MV-4-11 (cell line): ENCODE results near the gene HSD17B8.
A peak's percentile ranks its signal among the peaks of the same experiment; 100 is the strongest.
"Not testable (repeated sequence)": the region's sequence is repeated elsewhere in the genome, so short reads cannot be mapped to it uniquely, and the experiment has no call there.

Source experiments
- DNase-seq: peaks from one replicate; lab custom pipeline; 2025; lab: John Stamatoyannopoulos, UW

HSD17B8 gene

GRCh38 chr6:33207552-33208090 is 3.2 kb downstream of the HSD17B8 start:
- no peak for DNase-seq

DNA sequence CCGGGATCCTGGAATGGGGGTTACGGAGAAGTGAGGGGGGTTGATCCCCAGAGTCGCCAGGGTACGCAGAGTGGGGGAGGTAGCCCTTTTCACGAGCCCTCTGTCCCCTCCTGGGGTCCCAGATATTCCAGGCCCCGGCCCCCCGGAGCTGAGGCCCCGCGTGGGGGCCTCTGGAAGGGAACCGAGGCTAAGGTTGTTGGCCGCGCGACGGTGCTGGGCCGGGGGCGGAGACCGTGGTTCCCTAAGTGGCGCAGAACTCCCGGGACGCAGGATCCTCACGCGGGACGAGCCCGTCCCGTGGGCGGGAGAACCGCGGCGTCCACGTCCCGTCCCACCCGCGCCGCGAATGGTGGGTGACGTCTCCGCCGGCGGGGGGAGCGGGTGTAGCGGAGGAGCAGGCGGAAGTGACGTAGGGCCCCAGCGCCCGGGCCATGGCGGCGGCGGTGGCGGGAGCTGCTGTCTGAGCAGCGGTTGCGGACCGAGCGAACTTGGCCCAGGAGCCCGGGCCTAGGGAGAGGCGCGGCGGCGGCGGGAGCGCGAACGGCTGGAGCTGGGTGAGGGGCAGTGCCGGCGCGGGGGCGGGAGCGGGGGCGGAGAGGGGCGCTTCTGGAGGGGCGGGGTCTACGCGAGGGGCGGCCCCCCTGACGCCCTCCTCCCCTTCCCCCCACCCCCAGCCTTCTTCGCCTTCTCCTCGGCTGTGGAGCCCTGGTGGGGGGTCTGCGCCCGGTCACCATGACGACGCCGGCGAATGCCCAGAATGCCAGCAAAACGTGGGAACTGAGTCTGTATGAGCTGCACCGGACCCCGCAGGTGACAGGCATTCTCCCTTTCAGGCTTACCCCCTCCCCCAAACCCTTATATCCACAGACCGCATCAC is 3.9 kb downstream of the HSD17B8 start, which contains the start of gene RING1:
Gene RING1 (plus strand): TSS at position 410 of the 877 bp plus-strand sequence. CDS start 323 bp downstream, at position 733.
- peak; percentile 70 for DNase-seq

- DNase-seq: no peak
Observed at GRCh38 chr6:33209856-33210255, 5.4 kb downstream of the HSD17B8 start.

GRCh38 chr6:33211136-33211535 is 6.7 kb downstream of the HSD17B8 start:
- DNase-seq: no peak

DNA sequence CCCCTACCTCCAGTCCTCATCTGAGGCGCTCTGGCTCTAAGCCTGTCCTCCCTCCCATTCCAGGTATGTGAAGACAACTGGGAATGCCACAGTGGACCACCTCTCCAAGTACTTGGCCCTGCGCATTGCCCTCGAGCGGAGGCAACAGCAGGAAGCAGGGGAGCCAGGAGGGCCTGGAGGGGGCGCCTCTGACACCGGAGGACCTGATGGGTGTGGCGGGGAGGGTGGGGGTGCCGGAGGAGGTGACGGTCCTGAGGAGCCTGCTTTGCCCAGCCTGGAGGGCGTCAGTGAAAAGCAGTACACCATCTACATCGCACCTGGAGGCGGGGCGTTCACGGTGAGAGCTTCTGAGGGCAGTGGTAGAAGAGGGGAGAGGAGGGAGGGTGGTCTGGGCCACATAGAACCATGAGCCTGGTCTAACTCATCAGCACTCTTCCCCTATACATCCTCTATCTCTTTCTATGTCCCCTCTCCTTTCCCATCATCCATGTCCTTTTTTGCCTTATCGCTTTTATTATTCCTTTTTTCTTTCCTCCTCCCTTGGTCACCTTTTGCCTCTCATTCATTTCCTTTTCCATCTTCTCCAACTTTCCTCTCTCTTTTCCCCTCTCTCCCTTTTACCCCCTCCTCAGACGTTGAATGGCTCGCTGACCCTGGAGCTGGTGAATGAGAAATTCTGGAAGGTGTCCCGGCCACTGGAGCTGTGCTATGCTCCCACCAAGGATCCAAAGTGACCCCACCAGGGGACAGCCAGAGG is 7.4 kb downstream of the HSD17B8 start:
- DNase-seq: no peak

DNA sequence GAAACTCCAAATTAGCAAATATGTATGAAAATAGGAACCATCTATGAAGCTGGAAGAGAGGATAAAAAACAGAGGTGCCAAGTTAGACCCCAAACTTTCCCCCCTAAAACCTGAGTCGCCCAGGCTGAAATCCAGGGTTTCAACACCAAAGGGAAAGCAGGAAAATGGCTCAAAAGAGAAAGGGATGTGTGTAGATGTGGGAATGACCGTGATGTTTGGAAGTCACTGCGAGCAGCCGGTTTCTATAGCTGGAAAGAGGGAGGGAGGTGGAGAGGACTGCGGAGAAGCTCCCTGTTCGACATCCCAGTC is 8.4 kb downstream of the HSD17B8 start:
- no peak for DNase-seq

- DNase-seq: peak; percentile 24
Observed at GRCh38 chr6:33213166-33213988, 8.9 kb downstream of the HSD17B8 start.

- DNase-seq: no peak
Observed at GRCh38 chr6:33213989-33214335, 9.5 kb downstream of the HSD17B8 start.

GRCh38 chr6:33215271-33216116 is 11.0 kb downstream of the HSD17B8 start:
- no peak for DNase-seq

GRCh38 chr6:33216117-33216649 is 11.7 kb downstream of the HSD17B8 start:
- DNase-seq: no peak

DNA sequence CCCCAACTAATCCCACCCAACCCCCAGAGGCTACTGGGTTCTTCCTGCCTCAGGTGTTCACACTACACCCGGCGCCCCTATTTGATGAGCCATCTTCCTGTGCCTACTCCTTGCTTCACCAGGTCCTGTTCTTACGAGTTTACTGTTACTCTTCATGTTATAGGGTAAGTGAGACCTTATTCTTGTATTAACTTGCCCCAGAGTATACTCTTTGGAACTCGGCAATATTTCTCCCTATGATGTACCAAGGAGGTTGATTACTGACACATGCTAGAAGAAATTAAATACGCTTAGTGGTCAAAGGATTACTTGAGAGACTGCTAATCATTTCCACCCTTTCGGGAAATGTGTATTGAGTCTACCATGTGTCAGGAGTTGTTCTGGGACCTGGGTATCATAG is 12.8 kb downstream of the HSD17B8 start:
- no peak for DNase-seq

GRCh38 chr6:33217681-33218080 is 13.2 kb downstream of the HSD17B8 start:
- no peak for DNase-seq

- DNase-seq: not testable (repeated sequence)
Observed at GRCh38 chr6:33226503-33227120, 22.2 kb downstream of the HSD17B8 start.

DNA sequence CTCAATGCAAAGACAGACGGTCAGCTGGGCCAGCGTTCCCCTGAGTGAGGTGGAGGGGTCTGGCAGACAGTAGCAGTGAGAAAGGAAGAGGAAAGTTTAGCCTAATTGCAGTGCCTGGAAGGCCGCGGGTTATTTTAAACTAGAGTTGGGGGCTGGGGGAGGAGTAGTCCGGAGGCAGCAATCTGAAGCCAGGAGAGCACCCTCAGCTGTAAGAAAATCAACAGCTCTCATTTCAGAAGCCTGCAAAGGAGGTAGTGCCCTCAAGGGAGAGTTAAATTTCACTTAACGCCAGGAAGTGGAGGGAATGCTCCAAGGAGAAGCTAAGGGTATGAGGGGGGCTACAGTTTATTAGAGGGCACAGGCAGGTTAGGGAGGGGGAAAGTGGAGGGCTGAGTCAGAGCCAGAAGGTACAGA is 30.8 kb downstream of the HSD17B8 start:
- no peak for DNase-seq

DNA sequence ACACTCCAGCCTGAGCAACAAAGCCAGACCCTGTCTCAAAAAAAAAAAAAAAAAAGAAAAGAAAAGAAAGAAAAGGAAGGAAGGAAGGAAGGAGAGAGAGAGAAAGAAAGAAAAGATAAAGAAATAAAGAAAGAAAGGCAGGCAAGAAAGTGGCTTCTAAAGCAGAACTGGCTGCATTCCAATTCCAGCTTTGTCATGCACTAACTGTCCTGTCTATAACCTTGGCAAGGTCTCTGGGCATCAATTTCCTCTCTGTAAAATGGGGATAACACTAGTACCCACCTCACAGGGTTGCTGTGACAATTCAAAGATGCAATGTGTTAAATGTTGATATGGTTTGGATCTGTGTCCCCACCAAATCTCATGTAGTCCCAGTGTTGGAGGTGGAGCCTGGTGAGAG is 31.9 kb downstream of the HSD17B8 start:
- no peak for DNase-seq

DNA sequence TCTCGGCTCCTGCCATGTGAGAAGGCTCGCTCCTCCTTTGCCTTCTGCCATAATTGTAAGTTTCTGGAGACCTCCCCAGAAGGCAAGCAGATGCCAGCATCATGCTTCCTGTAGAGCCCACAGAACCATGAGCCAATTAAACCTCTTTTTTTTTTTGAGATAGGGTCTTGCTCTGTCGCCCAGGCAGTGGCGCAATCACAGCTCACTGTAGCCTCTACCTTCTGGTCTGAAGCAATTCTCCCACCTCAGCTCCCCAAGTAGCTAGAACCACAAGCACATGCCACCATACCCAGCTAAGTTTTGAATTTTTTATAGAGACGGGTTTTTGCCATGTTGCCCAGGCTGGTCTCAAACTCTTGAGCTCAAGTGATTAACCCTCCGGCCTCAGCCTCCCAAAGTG is 32.4 kb downstream of the HSD17B8 start:
- no peak for DNase-seq

DNA sequence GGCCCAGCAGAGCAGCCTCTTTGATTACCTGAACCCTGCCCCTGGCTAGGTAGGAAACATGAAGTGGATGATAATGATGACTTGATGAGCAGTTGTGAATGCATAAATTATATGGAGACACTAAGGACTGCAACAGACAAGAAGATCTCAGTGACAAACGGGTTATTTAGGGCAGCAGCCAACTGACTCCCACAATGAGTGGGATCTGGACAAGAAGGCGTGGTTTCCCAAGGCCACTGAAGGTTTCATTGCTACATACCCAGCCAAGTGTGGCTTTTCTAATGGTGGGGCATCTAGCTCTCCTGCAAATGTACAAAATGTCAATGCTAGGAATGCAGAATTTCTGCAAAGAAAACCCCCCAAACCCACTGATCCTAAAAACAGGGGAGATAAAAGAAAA is 33.3 kb downstream of the HSD17B8 start:
- DNase-seq: peak; percentile 33

- DNase-seq: peak; percentile 26
Observed at GRCh38 chr6:33241968-33242367, 37.5 kb downstream of the HSD17B8 start.

DNA sequence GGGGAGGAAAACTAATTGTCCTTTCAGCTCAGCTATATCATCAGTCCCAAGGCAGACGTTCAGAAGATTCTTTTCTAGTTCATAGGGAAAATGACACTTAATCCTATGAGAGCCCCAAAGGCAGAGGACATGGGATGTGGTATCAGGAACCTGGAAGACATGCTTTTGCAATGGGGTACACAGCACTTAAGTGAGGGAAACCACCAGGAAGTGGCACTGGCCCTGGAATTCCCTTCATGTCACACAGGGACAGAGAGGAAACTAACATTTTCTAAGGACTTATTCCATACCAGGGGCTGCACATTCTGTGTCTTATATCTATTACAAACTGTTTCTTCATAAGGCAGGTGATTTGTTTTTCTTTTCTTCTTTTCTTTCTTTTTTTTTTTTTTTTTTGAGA is 39.0 kb downstream of the HSD17B8 start:
- DNase-seq: no peak

DNA sequence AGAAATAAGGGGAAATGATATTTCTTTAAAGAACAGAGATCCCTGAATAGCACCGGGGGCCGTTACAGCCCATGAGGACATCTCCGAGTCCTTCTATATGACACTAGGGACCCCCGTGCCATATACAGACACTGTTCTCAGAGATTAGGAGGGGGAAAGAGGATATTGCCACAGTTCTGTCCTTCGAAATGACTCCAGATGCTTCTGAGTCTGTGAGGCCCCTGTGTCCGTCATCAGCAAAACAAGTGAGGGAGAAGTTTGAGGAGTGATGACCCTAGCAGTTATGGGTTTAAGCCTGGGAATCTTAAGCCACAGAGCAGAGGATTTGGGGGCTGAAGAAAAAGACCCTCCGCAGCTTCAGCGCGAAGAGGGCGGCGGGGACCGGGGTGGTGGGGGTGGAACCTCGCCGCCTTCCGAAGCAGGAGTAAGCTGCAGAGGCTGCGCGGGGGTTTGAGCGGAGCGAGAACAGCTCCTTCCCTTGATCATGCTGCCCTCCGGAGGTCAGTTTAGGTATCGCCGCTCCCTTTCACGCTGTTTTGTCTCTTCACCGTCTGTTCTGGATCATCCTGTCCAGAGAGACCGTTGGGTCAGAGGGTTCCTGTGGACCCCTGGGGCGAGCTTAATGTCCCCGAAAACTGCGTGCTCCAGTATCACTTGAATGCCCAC is 43.7 kb downstream of the HSD17B8 start:
- peak; percentile 76 for DNase-seq
